DND-41 (cell line): ENCODE results near the gene CFAP54.
A peak's percentile ranks its signal among the peaks of the same experiment; 100 is the strongest.

Experiments used
- ATAC-seq: fragments of 200-7000 bp; cut with Tn5 transposase; 3 replicates; pipeline ENCODE4 v1.9.1; 2021; ENCODE audit warnings: low read depth; ENCODE audit not compliant: insufficient read depth
- DNase-seq: peaks from one replicate; pipeline ENCODE4 v3.0.0-alpha.2; 2020
- H2AFZ ChIP-seq: 2 replicates; pipeline ENCODE4 v1.6.0; 2012; ENCODE audit warnings: low read depth, low read length
- H3K27ac ChIP-seq: 2 replicates; pipeline ENCODE4 v1.5.1; 2012; ENCODE audit warnings: low read length, inconsistent platforms
- H3K27me3 ChIP-seq: fragments of 200-600 bp; sonication (generic); 2 replicates; pipeline ENCODE4 v1.6.0; 2012; ENCODE audit warnings: low read length, mild to moderate bottlenecking, inconsistent platforms; ENCODE audit not compliant: insufficient read depth, poor library complexity
- H3K36me3 ChIP-seq: 2 replicates; pipeline ENCODE4 v1.5.1; 2012; ENCODE audit warnings: low read length, inconsistent platforms; ENCODE audit not compliant: insufficient read depth
- H3K4me1 ChIP-seq: 2 replicates; pipeline ENCODE4 v1.5.1; 2012; ENCODE audit warnings: mild to moderate bottlenecking, low read length; ENCODE audit not compliant: insufficient read depth
- H3K4me2 ChIP-seq: 2 replicates; pipeline ENCODE4 v1.6.0; 2012; ENCODE audit warnings: mild to moderate bottlenecking, moderate library complexity, low read length, inconsistent platforms; ENCODE audit not compliant: insufficient read depth
- H3K4me3 ChIP-seq, 2 experiments: fragments of 200-600 bp in 1 of 2; shearing (Covaris generic) in 1 of 2; 2 replicates each; pipeline ENCODE4 v1.5.1; 2012 to 2016; ENCODE audit warnings: inconsistent platforms in 2 of 2, low read length in 2 of 2, mild to moderate bottlenecking in 2 of 2, low read depth in 1 of 2, moderate library complexity in 1 of 2
- H3K79me2 ChIP-seq: 2 replicates; pipeline ENCODE4 v1.6.0; 2012; ENCODE audit warnings: low read length, inconsistent platforms; ENCODE audit not compliant: insufficient read depth
- H3K9ac ChIP-seq: 2 replicates; pipeline ENCODE4 v1.6.0; 2012; ENCODE audit warnings: low read depth, mild to moderate bottlenecking, inconsistent platforms, low read length, moderate library complexity
- H3K9me3 ChIP-seq: 2 replicates; pipeline ENCODE4 v1.5.1; 2012; ENCODE audit warnings: low read length, moderate library complexity, mild to moderate bottlenecking, inconsistent platforms; ENCODE audit not compliant: insufficient read depth, severe bottlenecking
- H4K20me1 ChIP-seq: 2 replicates; pipeline ENCODE4 v1.6.0; 2012; ENCODE audit warnings: low read length; ENCODE audit not compliant: insufficient read depth
- CTCF ChIP-seq: IDR thresholded peaks from 2 replicates; pipeline ENCODE4 v1.5.1; 2012; ENCODE audit warnings: borderline replicate concordance, low read length, moderate library complexity, mild to moderate bottlenecking; ENCODE audit not compliant: poor library complexity, severe bottlenecking; ENCODE audit errors: extremely low read depth
- EZH2 ChIP-seq: IDR thresholded peaks from 3 replicates; pipeline ENCODE4 v1.6.1; 2012; ENCODE audit warnings: borderline replicate concordance, low read depth, mild to moderate bottlenecking, moderate library complexity, low read length, inconsistent platforms; ENCODE audit not compliant: severe bottlenecking

Gene CFAP54

DNA sequence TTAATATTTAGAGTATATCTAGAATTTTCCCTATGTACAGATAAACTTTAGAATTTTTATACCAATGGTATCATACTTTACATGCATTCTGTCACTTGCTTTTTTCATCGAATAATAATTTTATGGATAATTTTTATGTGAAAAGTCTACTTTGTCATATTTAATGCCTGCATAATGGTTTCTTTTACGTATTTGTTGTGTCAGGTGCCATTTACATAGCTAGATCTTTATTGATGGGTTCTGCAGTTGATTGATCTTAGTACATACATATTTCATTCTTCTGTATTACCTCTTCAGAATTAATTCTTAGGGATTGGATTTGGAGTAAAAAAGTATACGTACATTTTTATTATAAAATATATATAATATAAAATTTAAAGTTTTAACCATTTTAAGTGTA lies 340.0 kb downstream of the CFAP54 start:
- no peaks in the 10 kb centered on the region for H3K27me3 ChIP-seq
- no peak overlapping the region for H3K4me2 ChIP-seq
- ATAC-seq (no peak), DNase-seq (no peak)
- H3K36me3 ChIP-seq: no peaks in the 10 kb centered on the region
- TF ChIP-seq EZH2: no peak
- TF ChIP-seq CTCF: no peak
- no peaks in the 10 kb centered on the region for H3K79me2 ChIP-seq
- no peaks in the 10 kb centered on the region for H3K9me3 ChIP-seq
- no peaks in the 10 kb centered on the region for H4K20me1 ChIP-seq
- 0 out of 2 replicates have a peak, but pooled peaks cover 3% of the 10 kb centered on the region for H3K4me1 ChIP-seq
- H2AFZ ChIP-seq: no peak overlapping the region
- no peak overlapping the region for H3K27ac ChIP-seq
- no peak overlapping the region for H3K9ac ChIP-seq
- H3K4me3 ChIP-seq: no peak overlapping the region

- H3K27me3 ChIP-seq: no peaks in the 10 kb centered on the region
- H3K79me2 ChIP-seq: no peaks in the 10 kb centered on the region
- 0 out of 2 replicates have a peak, but pooled peaks cover 3% of the 10 kb centered on the region for H3K4me1 ChIP-seq
- H3K4me3 ChIP-seq: no peak overlapping the region
- H3K4me2 ChIP-seq: no peak overlapping the region
- DNase-seq: no peak
- no peaks in the 10 kb centered on the region for H4K20me1 ChIP-seq
- no peak overlapping the region for H3K9ac ChIP-seq
- peak overlapping the region; percentile 20; the same call in 1 of the 2 replicates for H2AFZ ChIP-seq
- no peak overlapping the region for H3K27ac ChIP-seq
- TF ChIP-seq EZH2 (no peak), CTCF (no peak)
- no peak for ATAC-seq
- H3K9me3 ChIP-seq: peaks cover 3% of the 10 kb centered on the region
- no peaks in the 10 kb centered on the region for H3K36me3 ChIP-seq
These were observed 342.0 kb downstream of the CFAP54 start for GRCh38 chr12:96831346-96831745.

DNA sequence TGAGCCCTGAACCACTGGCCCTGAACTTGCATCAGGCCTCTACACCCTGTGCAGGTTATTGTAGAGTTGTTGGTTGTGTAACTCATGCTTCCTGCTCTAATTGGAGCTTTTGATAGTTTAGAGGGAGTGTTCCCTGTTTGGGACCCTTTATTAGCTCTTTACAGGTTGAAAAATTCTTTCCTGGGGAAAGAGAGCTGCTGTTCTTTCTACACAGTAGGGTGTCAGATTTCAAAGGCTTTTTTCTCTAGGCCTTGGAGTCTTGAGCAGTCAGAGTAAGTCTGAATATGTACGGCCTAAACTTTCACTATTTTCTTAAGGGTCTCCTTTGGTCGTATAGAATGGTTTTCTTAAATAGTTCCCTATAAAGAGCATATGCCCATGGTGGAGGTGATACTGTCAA lies 356.9 kb downstream of the CFAP54 start:
- Histone ChIP-seq H3K4me1 (peaks cover 22% of the 10 kb centered on the region), H2AFZ (peak overlapping the region; percentile 69), H3K27ac (peak overlapping the region; percentile 71), H3K9me3 (peaks cover 2% of the 10 kb centered on the region), H3K4me3 (no peak overlapping the region), H3K9ac (no peak overlapping the region), H3K27me3 (no peaks in the 10 kb centered on the region), H3K36me3 (no peaks in the 10 kb centered on the region), H3K79me2 (no peaks in the 10 kb centered on the region), H3K4me2 (no peak overlapping the region), H4K20me1 (no peaks in the 10 kb centered on the region)
- TF ChIP-seq CTCF (no peak), EZH2 (no peak)
- DNase-seq (no peak), ATAC-seq (peak; percentile 49; the same call in 2 of the 3 replicates)

- no peak overlapping the region for H3K27ac ChIP-seq
- peaks cover 11% of the 10 kb centered on the region for H3K9me3 ChIP-seq
- no peak for DNase-seq
- no peaks in the 10 kb centered on the region for H3K36me3 ChIP-seq
- H4K20me1 ChIP-seq: no peaks in the 10 kb centered on the region
- no peaks in the 10 kb centered on the region for H3K79me2 ChIP-seq
- no peak for ATAC-seq
- H3K4me1 ChIP-seq: peaks cover 28% of the 10 kb centered on the region
- H3K27me3 ChIP-seq: no peaks in the 10 kb centered on the region
- no peak overlapping the region for H3K9ac ChIP-seq
- H2AFZ ChIP-seq: no peak overlapping the region
- no peak for TF ChIP-seq CTCF
- TF ChIP-seq EZH2: no peak
- H3K4me3 ChIP-seq: no peak overlapping the region
- no peak overlapping the region for H3K4me2 ChIP-seq
These were observed 361.3 kb downstream of the CFAP54 start for GRCh38 chr12:96850676-96851075.
